KMS-11 (cell line): ENCODE measurements around the gene CCT3.

Source experiments
- H2AFZ ChIP-seq: fragments of 200-600 bp; sonication (generic); 2 replicates; pipeline ENCODE4 v1.6.1; 2016; ENCODE audit warnings: antibody characterized with exemption, mixed run types, low read depth
- H3K27ac ChIP-seq: fragments of 200-600 bp; sonication (generic); 2 replicates; pipeline ENCODE4 v1.6.1; 2016; ENCODE audit warnings: mild to moderate bottlenecking, mixed run types
- H3K27me3 ChIP-seq: fragments of 200-600 bp; sonication (generic); 2 replicates; pipeline ENCODE4 v1.6.1; 2017; ENCODE audit warnings: mild to moderate bottlenecking, low read depth, mixed run types, moderate library complexity; ENCODE audit not compliant: insufficient read depth
- H3K36me3 ChIP-seq: fragments of 200-600 bp; sonication (generic); 2 replicates; pipeline ENCODE4 v1.6.1; 2017; ENCODE audit warnings: mild to moderate bottlenecking, mixed run types; ENCODE audit not compliant: insufficient read depth
- H3K4me1 ChIP-seq: fragments of 200-600 bp; sonication (generic); 2 replicates; pipeline ENCODE4 v1.6.1; 2016; ENCODE audit warnings: mild to moderate bottlenecking, low read depth, mixed run types; ENCODE audit not compliant: poor library complexity, severe bottlenecking
- H3K4me2 ChIP-seq: fragments of 200-600 bp; sonication (generic); 2 replicates; pipeline ENCODE4 v1.7.0; 2016; ENCODE audit warnings: mild to moderate bottlenecking, mixed run types
- H3K4me3 ChIP-seq: fragments of 200-600 bp; sonication (generic); IDR thresholded peaks from 2 replicates; pipeline ENCODE4 v1.6.1; 2017; ENCODE audit warnings: low read depth, low read length, mixed read lengths; ENCODE audit not compliant: insufficient read depth
- H3K79me2 ChIP-seq: fragments of 200-600 bp; sonication (generic); 2 replicates; pipeline ENCODE4 v1.6.1; 2016; ENCODE audit warnings: low read depth, mixed run types; ENCODE audit not compliant: insufficient read depth
- H3K9ac ChIP-seq: fragments of 200-600 bp; sonication (generic); 2 replicates; pipeline ENCODE4 v1.6.1; 2016; ENCODE audit warnings: mild to moderate bottlenecking, mixed run types
- H4K20me1 ChIP-seq: fragments of 200-600 bp; sonication (generic); 2 replicates; pipeline ENCODE4 v1.6.1; 2016; ENCODE audit warnings: mild to moderate bottlenecking, mixed run types; ENCODE audit not compliant: insufficient read depth
- TF ChIP-seq, protein P1 (sequence below): fragments of 200-600 bp; sonication (generic); conservative IDR thresholded peaks from 2 replicates; pipeline ENCODE4 v1.6.1; 2017; ENCODE audit warnings: low read depth, mild to moderate bottlenecking, antibody characterized with exemption, low read length, moderate library complexity, mixed read lengths

CCT3 gene

DNA sequence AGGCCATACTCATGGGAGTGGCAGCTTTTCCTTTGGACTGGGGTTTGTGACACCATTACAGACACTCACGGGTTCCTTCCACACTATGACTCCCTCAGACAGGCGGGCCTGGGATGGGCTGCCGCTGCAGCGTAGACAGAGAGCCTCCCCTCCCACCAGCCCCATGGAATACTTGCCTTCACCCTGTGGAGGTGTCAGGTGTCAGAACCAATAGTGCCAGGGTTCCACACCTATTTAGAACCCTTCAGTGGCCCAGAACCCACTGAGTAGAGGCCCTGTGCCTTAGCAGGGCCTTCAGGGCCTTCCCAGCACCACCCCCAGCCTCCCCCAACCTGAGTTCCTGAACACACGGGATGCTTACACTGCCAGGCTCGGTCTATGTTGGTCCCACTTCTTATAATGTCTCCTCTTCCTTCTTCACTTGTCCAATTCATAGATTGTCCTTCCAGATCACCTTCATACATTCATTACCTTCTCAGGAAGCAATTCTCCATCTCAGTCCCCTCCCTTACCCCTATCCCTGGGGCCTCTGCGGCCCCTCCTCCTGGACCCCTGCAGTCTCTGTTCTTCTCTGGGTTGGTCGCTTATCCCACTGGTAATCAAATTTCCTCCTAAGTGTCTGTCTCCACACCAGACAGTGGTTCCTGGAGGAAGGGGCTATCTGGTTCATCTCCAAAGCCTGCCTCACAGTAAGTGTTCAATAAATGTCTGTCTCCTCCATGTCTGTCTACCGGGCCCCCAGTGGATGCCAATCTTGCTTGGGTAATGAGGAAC, 29.5 kb upstream of the CCT3 start:
- Histone ChIP-seq H4K20me1 (no peaks in the 10 kb centered on the region), H3K4me3 (no peak overlapping the region), H3K4me2 (no peak overlapping the region), H3K27ac (no peak overlapping the region), H3K79me2 (no peaks in the 10 kb centered on the region), H3K36me3 (no peaks in the 10 kb centered on the region), H3K9ac (no peak overlapping the region), H2AFZ (no peak overlapping the region), H3K27me3 (peaks cover 96% of the 10 kb centered on the region), H3K4me1 (peaks cover 1% of the 10 kb centered on the region)
- TF ChIP-seq, protein P1, sequence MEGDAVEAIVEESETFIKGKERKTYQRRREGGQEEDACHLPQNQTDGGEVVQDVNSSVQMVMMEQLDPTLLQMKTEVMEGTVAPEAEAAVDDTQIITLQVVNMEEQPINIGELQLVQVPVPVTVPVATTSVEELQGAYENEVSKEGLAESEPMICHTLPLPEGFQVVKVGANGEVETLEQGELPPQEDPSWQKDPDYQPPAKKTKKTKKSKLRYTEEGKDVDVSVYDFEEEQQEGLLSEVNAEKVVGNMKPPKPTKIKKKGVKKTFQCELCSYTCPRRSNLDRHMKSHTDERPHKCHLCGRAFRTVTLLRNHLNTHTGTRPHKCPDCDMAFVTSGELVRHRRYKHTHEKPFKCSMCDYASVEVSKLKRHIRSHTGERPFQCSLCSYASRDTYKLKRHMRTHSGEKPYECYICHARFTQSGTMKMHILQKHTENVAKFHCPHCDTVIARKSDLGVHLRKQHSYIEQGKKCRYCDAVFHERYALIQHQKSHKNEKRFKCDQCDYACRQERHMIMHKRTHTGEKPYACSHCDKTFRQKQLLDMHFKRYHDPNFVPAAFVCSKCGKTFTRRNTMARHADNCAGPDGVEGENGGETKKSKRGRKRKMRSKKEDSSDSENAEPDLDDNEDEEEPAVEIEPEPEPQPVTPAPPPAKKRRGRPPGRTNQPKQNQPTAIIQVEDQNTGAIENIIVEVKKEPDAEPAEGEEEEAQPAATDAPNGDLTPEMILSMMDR: no peak

DNA sequence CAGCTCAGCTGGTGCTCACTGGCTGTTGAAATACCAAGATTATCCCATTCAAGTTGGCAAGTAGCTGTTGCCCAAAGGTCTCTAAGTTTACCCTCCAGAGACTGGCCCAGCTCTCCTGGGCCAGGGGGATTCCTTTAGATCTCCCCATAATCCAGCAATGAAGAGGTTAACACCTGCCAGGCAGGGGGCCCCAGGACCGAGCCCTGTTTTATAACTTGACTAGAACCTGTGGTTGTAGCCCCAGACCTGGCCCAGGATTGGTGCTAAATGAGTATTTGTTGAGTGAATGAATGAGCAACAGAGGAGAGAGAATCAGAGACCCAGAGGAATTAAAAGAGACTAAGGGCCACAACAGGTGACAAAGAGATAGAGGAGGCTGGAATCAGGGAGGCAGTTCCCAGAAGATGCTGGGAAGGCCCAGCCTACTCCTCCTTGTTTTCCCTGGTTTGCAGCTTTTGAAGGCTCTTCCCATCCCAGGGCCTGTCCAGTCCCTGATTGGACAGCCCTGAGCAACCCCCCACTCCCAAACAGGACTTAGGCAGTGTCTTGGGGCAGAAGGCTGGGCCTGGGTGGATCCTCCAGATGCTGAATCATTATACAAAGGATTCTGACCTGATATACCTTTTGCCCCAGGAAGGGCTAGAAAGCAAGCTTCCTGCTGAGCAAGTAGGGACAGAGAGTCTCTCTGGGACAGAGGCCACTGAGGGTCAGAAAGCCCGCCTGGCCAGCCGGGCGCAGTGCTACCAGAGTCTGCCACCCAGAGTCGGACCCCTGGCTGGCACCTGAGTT, 28.5 kb upstream of the CCT3 start:
- Histone ChIP-seq H3K4me3 (no peak overlapping the region), H3K27ac (no peak overlapping the region), H4K20me1 (no peaks in the 10 kb centered on the region), H3K9ac (no peak overlapping the region), H3K36me3 (no peaks in the 10 kb centered on the region), H3K27me3 (peaks cover 91% of the 10 kb centered on the region), H3K79me2 (no peaks in the 10 kb centered on the region), H3K4me1 (peaks cover 4% of the 10 kb centered on the region), H2AFZ (no peak overlapping the region), H3K4me2 (no peak overlapping the region)
- TF ChIP-seq, protein P1: no peak

DNA sequence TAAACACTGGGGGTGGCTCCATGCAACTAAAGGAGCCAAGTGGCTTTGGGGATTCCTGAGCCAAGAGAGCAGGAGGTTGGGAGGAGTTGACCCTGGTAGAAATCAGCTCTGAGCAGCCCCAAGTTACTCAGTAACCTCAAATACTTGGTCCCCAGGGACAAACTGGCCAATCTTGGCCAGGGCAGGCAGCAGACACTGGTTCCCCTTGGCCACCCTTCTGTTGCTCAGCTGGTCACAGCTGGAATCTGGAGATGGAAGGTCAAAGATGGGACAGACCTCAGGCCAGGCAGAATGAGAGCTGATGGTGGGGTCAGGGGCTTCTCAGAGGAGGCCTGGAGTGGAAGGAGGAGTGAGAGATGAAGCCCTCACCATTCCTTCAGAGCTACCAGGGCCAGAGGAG, 27.7 kb upstream of the CCT3 start:
- no peaks in the 10 kb centered on the region for H3K79me2 ChIP-seq
- TF ChIP-seq, protein P1: no peak
- H3K36me3 ChIP-seq: no peaks in the 10 kb centered on the region
- H3K4me2 ChIP-seq: no peak overlapping the region
- no peak overlapping the region for H3K4me3 ChIP-seq
- H3K27me3 ChIP-seq: peaks cover 87% of the 10 kb centered on the region
- peaks cover 4% of the 10 kb centered on the region for H3K4me1 ChIP-seq
- H2AFZ ChIP-seq: no peak overlapping the region
- no peaks in the 10 kb centered on the region for H4K20me1 ChIP-seq
- no peak overlapping the region for H3K9ac ChIP-seq
- no peak overlapping the region for H3K27ac ChIP-seq

DNA sequence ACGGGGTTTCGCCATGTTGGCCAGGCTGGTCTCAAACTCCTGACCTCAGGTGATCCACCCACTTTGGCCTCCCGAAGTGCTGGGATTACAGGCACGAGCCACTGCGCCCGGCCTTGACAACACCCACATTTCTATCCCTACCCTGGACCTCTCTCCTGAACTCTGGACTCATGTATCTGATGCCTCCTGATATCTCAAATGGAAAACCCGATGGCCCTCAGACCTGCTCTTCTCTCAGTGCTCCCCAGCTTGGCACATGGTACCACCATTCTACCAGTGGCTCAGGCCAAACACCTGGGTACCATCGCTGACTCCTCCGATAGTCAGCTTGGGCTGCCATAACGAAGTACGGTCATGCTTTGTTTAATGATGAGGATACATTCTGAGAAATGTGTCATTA, 22.4 kb upstream of the CCT3 start:
- Histone ChIP-seq H2AFZ (no peak overlapping the region), H3K27me3 (peaks cover 83% of the 10 kb centered on the region), H3K4me1 (peaks cover 13% of the 10 kb centered on the region), H3K4me3 (no peak overlapping the region), H3K79me2 (no peaks in the 10 kb centered on the region), H3K36me3 (no peaks in the 10 kb centered on the region), H3K27ac (no peak overlapping the region), H3K4me2 (no peak overlapping the region), H4K20me1 (no peaks in the 10 kb centered on the region), H3K9ac (no peak overlapping the region)
- TF ChIP-seq, protein P1: no peak
